GM12892 (cell line): ENCODE measurements around the gene PRDM16.

Source experiments
- POLR2A ChIP-seq: IDR thresholded peaks from 2 replicates; pipeline ENCODE4 v1.6.1; 2011; ENCODE audit warnings: low read depth, low read length, control low read depth
- POLR2AphosphoS5 ChIP-seq: IDR thresholded peaks from 2 replicates; pipeline ENCODE4 v1.6.1; 2011; ENCODE audit warnings: low read depth, low read length, control low read depth
- TAF1 ChIP-seq: IDR thresholded peaks from 2 replicates; pipeline ENCODE4 v1.6.1; 2011; ENCODE audit warnings: low read depth, mild to moderate bottlenecking, control low read depth, low read length, borderline replicate concordance

DNA sequence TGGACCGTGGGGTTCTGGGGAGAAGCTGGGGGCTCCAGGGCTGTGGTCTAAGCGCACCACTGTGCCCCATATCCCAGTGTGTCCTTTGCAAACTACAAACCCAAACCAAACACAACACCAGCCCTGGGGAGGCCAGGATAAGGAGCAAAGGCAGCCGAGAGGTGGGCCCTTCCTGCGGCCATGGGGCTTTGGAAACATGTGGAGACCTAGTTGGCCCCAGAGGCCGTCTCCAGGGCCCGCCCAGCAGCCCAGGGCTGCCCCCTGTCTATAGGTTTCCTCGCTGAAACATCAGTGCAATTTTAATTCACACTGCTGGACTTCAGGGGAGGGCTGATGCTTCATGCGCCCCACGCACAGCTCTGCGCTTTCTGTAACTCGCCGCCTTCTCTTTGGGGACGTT lies 61.3 kb downstream of the PRDM16 start:
- TF ChIP-seq POLR2A (no peak), POLR2AphosphoS5 (no peak), TAF1 (no peak)
